Activated T-cell treated with anti-CD3 and anti-CD28 coated beads, Interleukin-2, amount 50 U/mL, for 72 hours (primary cell): Measurements from ENCODE around the gene POLR1A. TPM values are rescaled to one million over a fixed set of nuclear protein-coding genes. Genes with fewer than 3 reads are reported as not detected.

ENCODE experiments used
- ATAC-seq, 2 donors: fragments of 150-1000 bp; cut with Tn5 transposase; replicated peaks in 1 of 2; 2 replicates each; pipeline ENCODE4 v1.10.0; 2021; ENCODE audit warnings: moderate library complexity in 2 of 2, mild to moderate bottlenecking in 1 of 2
- DNase-seq, 2 donors: peaks; one replicate each; pipeline ENCODE4 v3.0.0; 2021 to 2022; ENCODE audit warnings: mixed read lengths in 1 of 2
- H3K27ac Mint-ChIP-seq: one replicate; pipeline ENCODE4 v1.8.0; 2022; ENCODE audit warnings: mild to moderate bottlenecking, moderate library complexity, mixed read lengths
- H3K27me3 Mint-ChIP-seq: one replicate; pipeline ENCODE4 v1.8.0; 2022; ENCODE audit warnings: low read depth, mixed read lengths
- H3K36me3 Mint-ChIP-seq, 2 donors: one replicate each; pipeline ENCODE4 v1.8.0; 2022; ENCODE audit warnings: mixed read lengths in 2 of 2, mild to moderate bottlenecking in 1 of 2; ENCODE audit not compliant: insufficient read depth in 2 of 2
- H3K4me1 Mint-ChIP-seq: one replicate; pipeline ENCODE4 v1.8.0; 2022; ENCODE audit warnings: low read depth, mixed read lengths
- H3K4me3 Mint-ChIP-seq, 2 donors: one replicate each; pipeline ENCODE4 v1.8.0; 2022; ENCODE audit warnings: mild to moderate bottlenecking in 2 of 2, mixed read lengths in 2 of 2, moderate library complexity in 2 of 2
- H3K9me3 Mint-ChIP-seq, 2 donors: one replicate each; pipeline ENCODE4 v1.8.0; 2022; ENCODE audit warnings: mixed read lengths in 2 of 2
- total RNA-seq, 2 donors: library from RNA; stranded (reverse); gene quantifications; one replicate each; pipeline ENCODE4 v1.2.3, GENCODE V29; 2022

The POLR1A gene
- total RNA-seq, 2 donors from 2014 or later, result 23.5 to 28.0 TPM

DNA sequence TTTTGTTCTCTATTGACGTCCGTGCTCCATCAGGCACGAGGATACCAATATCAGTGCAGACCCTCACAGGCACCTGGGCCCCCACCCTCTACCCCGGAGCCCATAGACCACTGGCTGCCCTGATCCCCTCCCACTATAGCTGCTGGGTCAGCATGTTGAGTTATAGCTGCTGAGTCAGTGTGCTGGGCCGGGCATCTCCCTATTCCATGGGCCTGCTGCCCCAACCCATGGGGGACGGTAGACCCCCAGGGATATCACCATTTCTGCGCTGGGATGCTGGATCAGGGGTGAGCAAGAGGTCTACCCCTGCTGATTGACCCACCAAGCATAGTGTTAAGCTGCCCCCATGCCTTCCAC, 116.8 kb downstream of the POLR1A start:
- H3K4me3 Mint-ChIP-seq, result no peak overlapping the region
- no peaks in the 10 kb centered on the region for H3K36me3 Mint-ChIP-seq
- no peak overlapping the region for H3K27ac Mint-ChIP-seq
- DNase-seq (no peak), ATAC-seq (no peak)
- H3K27me3 Mint-ChIP-seq, result no peaks in the 10 kb centered on the region
- peaks cover 4% of the 10 kb centered on the region for H3K4me1 Mint-ChIP-seq
- H3K9me3 Mint-ChIP-seq, result no peaks in the 10 kb centered on the region

DNA sequence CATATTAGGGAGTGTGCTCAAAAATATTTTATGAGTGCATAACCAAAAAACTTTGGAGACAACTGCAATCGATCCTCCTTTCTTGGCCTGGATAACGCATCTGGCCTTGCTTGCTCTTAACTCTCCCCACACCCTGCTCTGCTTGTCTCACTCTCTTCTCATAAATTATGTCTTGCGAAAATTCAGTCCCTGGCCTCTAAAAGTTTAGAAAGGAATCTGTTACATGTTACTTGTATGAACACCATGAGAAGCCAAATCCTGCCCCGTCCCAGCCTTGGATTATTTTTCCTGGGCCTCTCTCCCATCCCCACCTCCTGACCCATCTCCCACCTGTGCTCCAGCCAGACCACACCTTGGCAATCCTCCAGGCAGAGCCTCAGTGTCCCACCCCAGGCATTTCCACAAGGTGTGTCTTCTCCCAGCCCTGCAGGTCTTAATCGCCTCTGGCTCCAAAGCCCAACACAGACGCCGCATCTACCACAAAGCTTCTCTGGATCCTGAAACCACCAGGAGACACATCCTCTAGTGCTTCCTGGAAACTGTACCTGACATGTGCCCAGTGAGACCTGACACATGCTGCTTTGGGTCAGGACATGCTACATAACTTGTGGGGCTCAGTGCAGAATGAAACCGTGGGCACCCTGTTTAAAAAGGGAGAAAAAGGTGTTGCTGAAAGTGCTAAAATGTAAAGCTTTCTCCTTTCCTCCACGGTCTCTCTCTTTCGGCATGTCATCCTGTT, 117.3 kb downstream of the POLR1A start:
- no peaks in the 10 kb centered on the region for H3K4me1 Mint-ChIP-seq
- ATAC-seq (no peak), DNase-seq (no peak)
- no peak overlapping the region for H3K4me3 Mint-ChIP-seq
- no peaks in the 10 kb centered on the region for H3K27me3 Mint-ChIP-seq
- H3K9me3 Mint-ChIP-seq, result no peaks in the 10 kb centered on the region
- no peak overlapping the region for H3K27ac Mint-ChIP-seq
- H3K36me3 Mint-ChIP-seq, result no peaks in the 10 kb centered on the region

DNA sequence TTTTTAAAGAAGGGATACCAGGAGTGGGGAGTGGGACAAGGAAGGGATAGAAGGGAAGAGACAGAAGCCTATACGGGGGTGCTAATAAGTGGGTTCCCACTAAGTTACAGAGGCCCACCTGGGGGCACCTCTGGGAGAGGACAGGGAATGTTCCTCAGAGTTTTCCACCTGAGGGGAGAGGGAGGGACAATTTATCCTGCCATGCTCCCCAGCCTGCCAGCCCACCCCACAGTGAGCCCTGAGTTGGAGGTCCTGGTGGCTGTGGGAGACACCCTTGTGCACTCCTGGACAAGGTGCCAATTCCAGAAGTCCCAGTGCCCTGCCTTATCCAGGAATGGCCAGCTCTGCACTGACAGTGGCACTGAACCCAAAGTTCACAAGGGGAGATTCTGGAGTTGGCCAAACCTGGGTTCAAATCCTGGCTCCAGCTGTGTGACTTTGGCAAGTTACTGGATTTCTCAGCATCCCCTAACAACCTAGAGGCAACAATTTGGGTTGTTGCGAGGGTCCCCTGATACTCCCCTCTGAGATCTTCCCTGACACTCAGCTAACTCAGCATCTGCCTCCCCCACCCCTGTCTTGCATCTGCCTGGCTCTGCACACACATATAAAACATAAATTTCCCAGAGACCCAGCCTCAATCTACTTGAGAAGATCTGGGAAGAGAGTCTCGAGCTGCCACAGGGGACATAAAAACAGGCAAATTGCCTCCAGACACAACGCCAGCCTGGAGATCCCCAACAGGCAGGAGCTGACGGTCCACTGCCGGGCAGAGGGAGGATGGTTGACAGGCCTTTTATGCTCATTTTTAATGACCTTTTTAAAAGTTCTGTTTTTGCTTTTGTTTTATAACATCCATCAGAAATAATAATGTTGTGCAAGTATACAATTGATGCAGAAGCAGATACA, 118.2 kb downstream of the POLR1A start:
- Mint-ChIP-seq H3K27me3 (no peaks in the 10 kb centered on the region), H3K36me3 (no peaks in the 10 kb centered on the region), H3K27ac (no peak overlapping the region), H3K9me3 (no peaks in the 10 kb centered on the region), H3K4me3 (no peak overlapping the region), H3K4me1 (no peaks in the 10 kb centered on the region)
- ATAC-seq (no peak), DNase-seq (no peak)

DNA sequence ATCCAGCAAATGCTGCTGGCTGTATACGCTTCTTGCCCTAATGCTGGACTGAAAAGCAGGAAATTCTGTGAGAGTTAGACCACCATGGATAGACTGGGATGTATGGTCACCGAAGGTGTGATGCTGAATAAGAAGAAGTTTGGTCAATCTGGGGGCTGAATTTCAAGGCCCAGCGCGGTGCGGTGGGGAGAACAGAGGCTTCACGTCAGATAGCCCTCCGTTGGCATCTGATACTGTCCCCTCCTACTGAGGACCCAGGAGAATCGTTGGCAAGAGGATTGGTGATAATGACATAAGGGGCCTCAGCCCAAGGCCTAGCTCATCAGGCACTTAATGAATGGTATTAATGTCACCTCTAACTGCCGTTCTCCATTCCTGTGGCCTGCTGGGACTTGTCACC, 119.6 kb downstream of the POLR1A start:
- H3K27me3 Mint-ChIP-seq, result peaks cover 6% of the 10 kb centered on the region
- H3K4me3 Mint-ChIP-seq, result no peak overlapping the region
- H3K9me3 Mint-ChIP-seq, result no peaks in the 10 kb centered on the region
- H3K4me1 Mint-ChIP-seq, result no peaks in the 10 kb centered on the region
- H3K36me3 Mint-ChIP-seq, result no peaks in the 10 kb centered on the region
- H3K27ac Mint-ChIP-seq, result no peak overlapping the region
- DNase-seq, result no peak
- no peak for ATAC-seq

DNA sequence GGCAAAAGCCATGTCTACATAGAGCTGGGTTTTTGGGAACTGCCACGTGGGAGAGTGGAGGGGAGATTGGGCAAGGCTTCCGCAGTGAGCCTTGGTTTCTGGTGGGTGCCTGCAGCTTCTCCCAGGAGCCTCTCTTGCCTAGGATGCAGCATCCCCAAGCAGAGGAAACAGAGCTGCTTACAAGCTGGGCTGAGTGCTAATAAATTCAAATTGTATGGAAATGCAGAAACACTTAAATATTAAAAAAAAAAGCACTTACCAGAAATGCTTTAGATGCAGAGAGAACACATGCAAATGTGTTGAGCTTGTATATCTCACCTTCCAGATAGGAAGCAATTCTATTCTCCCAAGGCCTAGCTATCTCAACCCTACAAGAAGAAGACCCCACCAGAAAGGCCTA, 120.9 kb downstream of the POLR1A start:
- DNase-seq (no peak), ATAC-seq (no peak)
- Mint-ChIP-seq H3K27me3 (peaks cover 6% of the 10 kb centered on the region), H3K9me3 (no peaks in the 10 kb centered on the region), H3K36me3 (no peaks in the 10 kb centered on the region), H3K27ac (no peak overlapping the region), H3K4me3 (no peak overlapping the region), H3K4me1 (no peaks in the 10 kb centered on the region)

GRCh38 chr2:85983766-85984165, 121.9 kb downstream of the POLR1A start:
- Mint-ChIP-seq H3K27me3 (peaks cover 6% of the 10 kb centered on the region), H3K4me3 (no peak overlapping the region), H3K36me3 (no peaks in the 10 kb centered on the region), H3K9me3 (no peaks in the 10 kb centered on the region), H3K4me1 (no peaks in the 10 kb centered on the region), H3K27ac (no peak overlapping the region)
- ATAC-seq, result no peak
- DNase-seq, result no peak

GRCh38 chr2:85981579-85982247, 124.0 kb downstream of the POLR1A start:
- Mint-ChIP-seq H3K27me3 (peaks cover 6% of the 10 kb centered on the region), H3K27ac (no peak overlapping the region), H3K9me3 (no peaks in the 10 kb centered on the region), H3K36me3 (no peaks in the 10 kb centered on the region), H3K4me1 (no peaks in the 10 kb centered on the region), H3K4me3 (no peak overlapping the region)
- DNase-seq (no peak), ATAC-seq (no peak)

- no peak overlapping the region for H3K27ac Mint-ChIP-seq
- H3K4me1 Mint-ChIP-seq, result no peaks in the 10 kb centered on the region
- H3K36me3 Mint-ChIP-seq, result no peaks in the 10 kb centered on the region
- H3K9me3 Mint-ChIP-seq, result no peaks in the 10 kb centered on the region
- H3K27me3 Mint-ChIP-seq, result peaks cover 6% of the 10 kb centered on the region
- no peak overlapping the region for H3K4me3 Mint-ChIP-seq
- ATAC-seq, result no peak
- DNase-seq, result no peak
Observed at GRCh38 chr2:85978883-85979780, 126.6 kb downstream of the POLR1A start.

- DNase-seq (no peak), ATAC-seq (no peak)
- H3K9me3 Mint-ChIP-seq, result peaks cover 4 to 6% of the 10 kb centered on the region in 2 donors
- peaks cover 6% of the 10 kb centered on the region for H3K27me3 Mint-ChIP-seq
- no peak overlapping the region for H3K27ac Mint-ChIP-seq
- no peak overlapping the region for H3K4me3 Mint-ChIP-seq
- H3K36me3 Mint-ChIP-seq, result peaks cover 2% of the 10 kb centered on the region in 2 donors
- no peaks in the 10 kb centered on the region for H3K4me1 Mint-ChIP-seq
Observed at GRCh38 chr2:85976106-85976920, 129.4 kb downstream of the POLR1A start.

GRCh38 chr2:85975581-85975980, 130.1 kb downstream of the POLR1A start:
- H3K4me1 Mint-ChIP-seq, result no peaks in the 10 kb centered on the region
- ATAC-seq (no peak), DNase-seq (no peak)
- peaks cover 4 to 6% of the 10 kb centered on the region in 2 donors for H3K9me3 Mint-ChIP-seq
- no peak overlapping the region for H3K4me3 Mint-ChIP-seq
- H3K27ac Mint-ChIP-seq, result no peak overlapping the region
- peaks cover 2% of the 10 kb centered on the region in 2 donors for H3K36me3 Mint-ChIP-seq
- peaks cover 6% of the 10 kb centered on the region for H3K27me3 Mint-ChIP-seq

- no peaks in the 10 kb centered on the region for H3K4me1 Mint-ChIP-seq
- H3K27ac Mint-ChIP-seq, result no peak overlapping the region
- peaks cover 6% of the 10 kb centered on the region for H3K27me3 Mint-ChIP-seq
- H3K4me3 Mint-ChIP-seq, result no peak overlapping the region
- peaks cover 2 to 3% of the 10 kb centered on the region in 2 donors for H3K36me3 Mint-ChIP-seq
- ATAC-seq, result no peak
- peaks cover 6% of the 10 kb centered on the region in 2 donors for H3K9me3 Mint-ChIP-seq
- DNase-seq, result no peak
Observed at GRCh38 chr2:85974390-85974789, 131.3 kb downstream of the POLR1A start.

DNA sequence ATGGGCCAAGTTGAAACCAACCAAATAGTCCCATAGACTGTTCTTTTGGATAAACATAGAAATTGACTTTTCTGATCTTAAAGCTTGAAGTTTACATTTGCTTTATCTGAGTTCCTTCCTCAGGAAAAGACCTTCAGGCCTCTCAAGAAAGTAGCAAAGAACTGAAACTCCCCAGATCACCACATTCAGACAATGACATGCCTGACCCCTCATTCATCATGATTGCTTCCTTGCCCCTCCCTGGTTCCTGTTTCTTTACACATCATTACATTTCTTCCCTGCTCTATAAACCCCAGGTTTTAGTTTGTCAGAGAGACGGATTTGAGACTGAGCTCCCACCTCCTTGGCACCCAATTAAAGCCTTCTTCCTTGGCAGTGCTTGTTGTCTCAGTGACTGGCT, 133.3 kb downstream of the POLR1A start:
- no peak overlapping the region for H3K4me3 Mint-ChIP-seq
- peaks cover 6% of the 10 kb centered on the region for H3K27me3 Mint-ChIP-seq
- no peak for DNase-seq
- no peaks in the 10 kb centered on the region for H3K4me1 Mint-ChIP-seq
- no peak overlapping the region for H3K27ac Mint-ChIP-seq
- H3K9me3 Mint-ChIP-seq, result peaks cover 6 to 7% of the 10 kb centered on the region in 2 donors
- H3K36me3 Mint-ChIP-seq, result peaks cover 2 to 5% of the 10 kb centered on the region in 2 donors
- no peak for ATAC-seq
